GM23248 (cell line): ENCODE measurements around the gene TMOD4.

Experiments
- EZH2 ChIP-seq: fragments of 200-600 bp; sonication (generic); IDR thresholded peaks from 2 replicates; pipeline ENCODE4 v1.6.1; 2018; ENCODE audit warnings: antibody characterized with exemption, mild to moderate bottlenecking; ENCODE audit not compliant: insufficient read depth, poor library complexity, severe bottlenecking
- EZH2phosphoT487 ChIP-seq: fragments of 200-600 bp; sonication (generic); IDR thresholded peaks from 2 replicates; pipeline ENCODE4 v1.6.1; 2018; ENCODE audit warnings: antibody characterized with exemption, moderate library complexity, mild to moderate bottlenecking, low read depth; ENCODE audit not compliant: insufficient read depth

- TF ChIP-seq EZH2: no peak
- no peak for TF ChIP-seq EZH2phosphoT487
Measured at GRCh38 chr1:151193856-151194255, 18.1 kb upstream of the TMOD4 start.
